ENCODE measurements around the gene PARVG.

DNA sequence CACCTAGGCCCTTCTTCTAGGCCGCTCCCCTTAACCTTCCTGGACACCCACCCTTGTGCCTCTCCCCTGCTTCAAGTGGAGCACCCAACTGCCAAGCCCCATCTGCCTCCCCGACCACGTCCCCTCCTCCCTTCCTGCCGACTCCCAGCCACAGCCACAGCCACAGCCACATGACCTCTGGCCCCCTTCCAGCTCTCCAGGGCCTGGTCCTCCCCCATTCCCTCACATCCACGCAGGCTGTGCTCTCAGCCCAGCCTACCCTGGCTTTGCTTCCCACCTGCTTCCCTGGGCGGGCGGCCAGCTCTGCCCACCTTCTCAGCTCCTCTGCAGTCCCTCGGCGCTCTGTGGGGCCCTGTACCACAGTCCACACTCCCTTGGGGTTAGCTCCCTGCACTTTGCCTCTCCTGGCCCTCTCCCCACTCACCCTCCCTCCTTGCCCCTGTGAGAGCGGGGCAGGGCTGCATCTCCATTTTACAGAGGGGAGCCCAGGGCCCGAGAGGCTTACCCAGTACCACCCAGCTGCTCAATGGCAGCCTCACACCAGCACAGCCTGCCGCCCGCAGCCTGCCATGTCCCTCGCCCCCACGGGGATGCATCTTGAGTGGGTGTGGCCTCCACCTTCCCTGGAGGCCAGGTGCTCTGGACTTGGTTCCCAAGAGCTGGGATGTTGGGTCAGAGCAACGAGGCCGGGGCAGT, 20.3 kb downstream of the PARVG start:
- TF ChIP-seq ZFP1 (CRISPR knock-in tag; IDR thresholded peaks at IDR 0.05) (no peak), SMC3 (conservative IDR thresholded peaks at IDR 0.05; ENCODE audit: insufficient read depth, low read depth, low read length) (no peak), JUN (IDR thresholded peaks at IDR 0.05; ENCODE audit: borderline replicate concordance, low read depth, low read length) (no peak), JUN (CRISPR knock-in tag; IDR thresholded peaks at IDR 0.05; ENCODE audit: borderline replicate concordance) (no peak), HNRNPK (IDR thresholded peaks at IDR 0.05; ENCODE audit: low read depth, low read length, poor library complexity, severe bottlenecking) (no peak), ZNF263 (CRISPR knock-in tag; IDR thresholded peaks at IDR 0.05; ENCODE audit: borderline replicate concordance) (no peak), POLR2A (conservative IDR thresholded peaks at IDR 0.05) (no peak), KAT2B (IDR thresholded peaks at IDR 0.05; ENCODE audit: low read depth, low read length) (no peak), ZNF764 (CRISPR knock-in tag; IDR thresholded peaks at IDR 0.05; ENCODE audit: low read depth) (no peak), KLF6 (CRISPR knock-in tag; IDR thresholded peaks at IDR 0.05; ENCODE audit: borderline replicate concordance) (no peak), SETDB1 (IDR thresholded peaks at IDR 0.05; ENCODE audit: low read length) (no peak), EP300 (IDR thresholded peaks at IDR 0.05; ENCODE audit: low read length) (no peak), RBFOX2 (IDR thresholded peaks at IDR 0.05; ENCODE audit: low read depth, low read length) (no peak)
- TF ChIP-seq, protein P1, sequence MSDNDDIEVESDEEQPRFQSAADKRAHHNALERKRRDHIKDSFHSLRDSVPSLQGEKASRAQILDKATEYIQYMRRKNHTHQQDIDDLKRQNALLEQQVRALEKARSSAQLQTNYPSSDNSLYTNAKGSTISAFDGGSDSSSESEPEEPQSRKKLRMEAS (CRISPR knock-in tag; IDR thresholded peaks at IDR 0.05), result no peak
- TF ChIP-seq, protein P2, sequence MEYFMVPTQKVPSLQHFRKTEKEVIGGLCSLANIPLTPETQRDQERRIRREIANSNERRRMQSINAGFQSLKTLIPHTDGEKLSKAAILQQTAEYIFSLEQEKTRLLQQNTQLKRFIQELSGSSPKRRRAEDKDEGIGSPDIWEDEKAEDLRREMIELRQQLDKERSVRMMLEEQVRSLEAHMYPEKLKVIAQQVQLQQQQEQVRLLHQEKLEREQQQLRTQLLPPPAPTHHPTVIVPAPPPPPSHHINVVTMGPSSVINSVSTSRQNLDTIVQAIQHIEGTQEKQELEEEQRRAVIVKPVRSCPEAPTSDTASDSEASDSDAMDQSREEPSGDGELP (CRISPR knock-in tag; IDR thresholded peaks at IDR 0.05; ENCODE audit: borderline replicate concordance), result no peak

Data from K562 (cell line).